ENCODE results near the gene RNF26.

The RNF26 gene

DNA sequence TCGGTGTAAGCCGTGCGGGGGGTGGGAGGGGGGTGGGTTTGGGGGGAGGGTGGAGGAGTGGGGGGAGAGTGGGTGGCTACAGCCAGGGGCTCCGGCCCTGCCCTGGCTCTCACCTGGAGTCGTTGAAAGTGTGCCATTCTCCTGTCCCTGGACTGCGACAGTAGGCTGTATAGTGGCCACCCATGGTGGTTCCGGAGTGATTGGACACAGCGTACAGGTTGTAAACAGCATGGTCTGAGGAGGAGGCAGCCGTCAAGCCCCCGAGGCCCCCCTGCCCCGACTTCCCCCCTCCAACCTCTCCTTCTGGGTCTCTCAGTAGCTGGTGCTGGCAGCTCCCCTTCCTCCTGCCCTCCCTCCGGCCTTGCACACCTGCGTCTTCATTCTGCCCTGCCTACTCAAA, 22.7 kb downstream of the RNF26 start:
- TF ChIP-seq, protein P1, sequence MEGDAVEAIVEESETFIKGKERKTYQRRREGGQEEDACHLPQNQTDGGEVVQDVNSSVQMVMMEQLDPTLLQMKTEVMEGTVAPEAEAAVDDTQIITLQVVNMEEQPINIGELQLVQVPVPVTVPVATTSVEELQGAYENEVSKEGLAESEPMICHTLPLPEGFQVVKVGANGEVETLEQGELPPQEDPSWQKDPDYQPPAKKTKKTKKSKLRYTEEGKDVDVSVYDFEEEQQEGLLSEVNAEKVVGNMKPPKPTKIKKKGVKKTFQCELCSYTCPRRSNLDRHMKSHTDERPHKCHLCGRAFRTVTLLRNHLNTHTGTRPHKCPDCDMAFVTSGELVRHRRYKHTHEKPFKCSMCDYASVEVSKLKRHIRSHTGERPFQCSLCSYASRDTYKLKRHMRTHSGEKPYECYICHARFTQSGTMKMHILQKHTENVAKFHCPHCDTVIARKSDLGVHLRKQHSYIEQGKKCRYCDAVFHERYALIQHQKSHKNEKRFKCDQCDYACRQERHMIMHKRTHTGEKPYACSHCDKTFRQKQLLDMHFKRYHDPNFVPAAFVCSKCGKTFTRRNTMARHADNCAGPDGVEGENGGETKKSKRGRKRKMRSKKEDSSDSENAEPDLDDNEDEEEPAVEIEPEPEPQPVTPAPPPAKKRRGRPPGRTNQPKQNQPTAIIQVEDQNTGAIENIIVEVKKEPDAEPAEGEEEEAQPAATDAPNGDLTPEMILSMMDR (IDR thresholded peaks at IDR 0.05; ENCODE audit: low read depth, low read length) = no peak
- TF ChIP-seq, protein P2, sequence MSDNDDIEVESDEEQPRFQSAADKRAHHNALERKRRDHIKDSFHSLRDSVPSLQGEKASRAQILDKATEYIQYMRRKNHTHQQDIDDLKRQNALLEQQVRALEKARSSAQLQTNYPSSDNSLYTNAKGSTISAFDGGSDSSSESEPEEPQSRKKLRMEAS (IDR thresholded peaks at IDR 0.05; ENCODE audit: low read depth, low read length) = no peak
- TF ChIP-seq POLR2A (IDR thresholded peaks at IDR 0.05; ENCODE audit: extremely low read depth, insufficient read length) (no peak), MYC (IDR thresholded peaks at IDR 0.05; ENCODE audit: low read depth, low read length) (no peak)
- DNase-seq (ENCODE audit: low read depth) = no peak
- no peak overlapping the region for H3K4me3 ChIP-seq (ENCODE audit: low read depth, low read length)

DNA sequence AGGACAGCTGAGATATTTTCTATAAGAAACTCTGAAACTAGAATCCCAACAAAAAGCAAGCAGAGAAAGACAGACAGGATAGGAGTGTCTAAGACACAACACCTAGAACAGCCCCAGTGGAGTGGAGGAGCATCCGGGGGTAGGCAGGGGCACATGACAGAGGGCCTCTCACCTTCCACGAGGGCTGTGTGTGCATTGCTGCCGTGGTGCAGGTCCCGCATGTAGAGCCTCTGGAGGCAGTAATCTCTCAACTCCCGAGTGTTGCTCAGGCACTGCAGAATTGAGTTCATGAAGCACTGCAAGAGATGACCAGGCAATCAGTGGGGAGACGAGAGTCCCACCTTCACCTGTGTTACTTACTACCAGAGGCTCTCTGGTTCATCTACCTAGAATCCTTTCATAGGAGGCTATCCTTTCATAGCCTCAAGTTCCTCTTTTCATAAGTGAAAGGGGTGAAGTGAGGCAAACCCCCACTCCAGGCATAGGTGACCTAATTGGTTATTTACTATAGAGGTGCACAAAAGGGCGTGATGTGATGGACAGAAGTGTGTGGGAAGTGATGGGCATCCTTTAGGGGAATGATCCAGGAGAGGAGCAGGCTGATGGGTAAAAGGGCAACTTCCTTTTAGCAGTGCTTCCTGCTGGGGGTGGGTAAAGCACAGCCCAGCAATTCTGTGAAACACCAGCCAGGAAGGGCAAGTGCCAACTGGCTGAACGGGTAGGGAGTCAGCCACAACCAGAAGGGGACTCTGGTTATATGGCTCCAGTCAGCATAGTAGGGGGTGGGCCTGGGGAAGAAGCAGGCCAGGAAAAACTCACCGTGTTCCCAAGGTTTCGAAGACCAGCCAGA, 25.3 kb downstream of the RNF26 start:
- no peak for DNase-seq (ENCODE audit: low read depth)
- TF ChIP-seq, protein P2 (IDR thresholded peaks at IDR 0.05; ENCODE audit: low read depth, low read length) = no peak
- TF ChIP-seq MYC (IDR thresholded peaks at IDR 0.05; ENCODE audit: low read depth, low read length) (no peak), POLR2A (IDR thresholded peaks at IDR 0.05; ENCODE audit: extremely low read depth, insufficient read length) (no peak)
- TF ChIP-seq, protein P1 (IDR thresholded peaks at IDR 0.05; ENCODE audit: low read depth, low read length) = no peak
- no peak overlapping the region for H3K4me3 ChIP-seq (ENCODE audit: low read depth, low read length)

GRCh38 chr11:119361056-119361787, 26.9 kb downstream of the RNF26 start:
- no peak overlapping the region for H3K4me3 ChIP-seq (ENCODE audit: low read depth, low read length)
- DNase-seq (ENCODE audit: low read depth) = peak; percentile 80
- TF ChIP-seq, protein P1 (IDR thresholded peaks at IDR 0.05; ENCODE audit: low read depth, low read length) = no peak
- TF ChIP-seq MYC (IDR thresholded peaks at IDR 0.05; ENCODE audit: low read depth, low read length) (no peak), POLR2A (IDR thresholded peaks at IDR 0.05; ENCODE audit: extremely low read depth, insufficient read length) (no peak)
- TF ChIP-seq, protein P2 (IDR thresholded peaks at IDR 0.05; ENCODE audit: low read depth, low read length) = peak; percentile 4; the same call in 1 of the 2 replicates

DNA sequence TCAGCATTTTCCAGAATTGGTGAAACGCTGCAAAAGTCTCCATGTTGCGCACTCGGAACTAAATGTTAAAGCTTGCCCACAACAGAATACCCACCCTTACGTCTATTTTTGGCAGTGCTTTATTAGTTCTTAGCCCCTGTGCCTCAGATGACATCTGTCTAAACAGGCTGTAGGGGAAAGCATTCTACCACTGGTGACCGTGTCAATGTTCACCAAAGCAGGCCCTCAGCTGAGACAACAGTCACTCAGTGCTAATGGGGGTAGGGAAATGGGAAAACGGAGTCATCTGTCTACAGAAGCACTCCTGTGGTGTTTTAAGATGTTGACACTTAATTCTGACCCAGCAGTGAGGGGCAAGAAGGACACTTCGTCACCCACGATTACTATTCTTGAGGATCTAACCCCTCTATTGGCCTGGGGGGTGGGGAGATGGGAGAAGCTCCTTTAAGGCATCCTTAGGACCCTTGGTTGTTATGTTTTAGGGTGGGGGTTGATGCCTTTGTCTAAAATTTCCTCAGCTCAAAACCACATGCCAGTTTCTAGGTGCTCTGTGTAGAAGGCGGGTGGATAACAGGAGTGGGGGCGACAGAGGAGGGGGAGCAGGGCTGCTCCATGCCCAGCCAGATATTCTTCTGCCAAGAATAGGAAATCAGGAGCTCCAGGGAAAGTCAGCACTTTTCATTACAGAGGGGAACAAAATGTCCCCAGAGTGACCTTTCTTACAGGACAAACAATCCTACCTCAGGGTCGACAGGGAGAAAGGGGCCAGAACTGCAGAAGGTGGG, 27.8 kb downstream of the RNF26 start:
- DNase-seq (ENCODE audit: low read depth) = no peak
- no peak overlapping the region for H3K4me3 ChIP-seq (ENCODE audit: low read depth, low read length)

DNA sequence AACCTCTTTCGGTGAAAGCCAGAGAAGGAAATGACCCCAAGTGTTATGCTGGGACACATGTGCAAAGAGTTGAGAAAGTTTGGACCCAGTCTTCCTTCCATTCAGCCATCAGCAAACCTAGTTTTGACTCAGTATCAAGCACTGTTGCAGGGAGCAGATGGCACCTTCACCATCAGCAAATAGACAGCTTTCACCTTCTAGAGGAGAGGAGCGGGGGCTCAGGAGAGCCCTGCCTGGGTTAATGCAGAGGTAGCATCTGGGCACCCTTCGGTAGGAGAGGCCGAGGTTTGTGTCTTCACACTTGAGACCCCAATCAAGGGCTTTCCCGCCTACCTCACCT, 28.4 kb downstream of the RNF26 start:
- H3K4me3 ChIP-seq (ENCODE audit: low read depth, low read length) = no peak overlapping the region
- TF ChIP-seq, protein P2 (IDR thresholded peaks at IDR 0.05; ENCODE audit: low read depth, low read length) = no peak
- TF ChIP-seq MYC (IDR thresholded peaks at IDR 0.05; ENCODE audit: low read depth, low read length) = no peak
- TF ChIP-seq, protein P1 (IDR thresholded peaks at IDR 0.05; ENCODE audit: low read depth, low read length) = no peak
- TF ChIP-seq POLR2A (IDR thresholded peaks at IDR 0.05; ENCODE audit: extremely low read depth, insufficient read length) = no peak
- DNase-seq (ENCODE audit: low read depth) = no peak

More for the DNA sequence above, 27.8 kb downstream of the RNF26 start:
- no peak for TF ChIP-seq POLR2A (IDR thresholded peaks at IDR 0.05; ENCODE audit: extremely low read depth, insufficient read length)
- TF ChIP-seq, protein P1 (IDR thresholded peaks at IDR 0.05; ENCODE audit: low read depth, low read length) = no peak
- no peak for TF ChIP-seq MYC (IDR thresholded peaks at IDR 0.05; ENCODE audit: low read depth, low read length)

Measured in NB4 (cell line).